GM12878 (cell line): ENCODE measurements around the gene LEMD3. TPM values are rescaled to one million over a fixed set of nuclear protein-coding genes. Genes with fewer than 3 reads are reported as not detected.
A peak's percentile ranks its signal among the peaks of the same experiment; 100 is the strongest.

Experiments
- ATAC-seq: fragments of 200-7000 bp; cut with Tn5 transposase; 3 replicates; pipeline ENCODE4 v1.9.1; 2020; ENCODE audit warnings: mild to moderate bottlenecking, moderate library complexity
- BruUV-seq: library from RNA; stranded (reverse); fragments of 400-500 nt; replicated peaks from 2 replicates; lab custom pipeline; 2021; lab: Mats Ljungman, UMichigan
- CTCF ChIA-PET: fragments of 300-600 bp; sonication (Branson Sonifier 250); formaldehyde crosslinking; extraction: SDS; loops from one replicate; lab custom pipeline; 2021; ENCODE audit warnings: inconsistent platforms; lab: Yijun Ruan, JAX
- POLR2A ChIA-PET: fragments of 350-600 bp; formaldehyde crosslinking; extraction: SDS; loops from one replicate; lab custom pipeline; 2021; ENCODE audit warnings: inconsistent platforms; lab: Charles Lee
- RAD21 ChIA-PET: fragments of 300-600 bp; sonication (Branson Sonifier 250); formaldehyde crosslinking; loops from one replicate; lab custom pipeline; 2023; ENCODE audit warnings: antibody characterized with exemption; ENCODE audit not compliant: unreplicated experiment; lab: Charles Lee
- SMC1A ChIA-PET: fragments of 300-600 bp; sonication (Branson Sonifier 250); formaldehyde crosslinking; loops from one replicate; lab custom pipeline; 2023; ENCODE audit not compliant: unreplicated experiment, uncharacterized antibody; lab: Charles Lee
- DNase-seq: peaks from one replicate; pipeline ENCODE4 v3.0.0-alpha.2; 2011; ENCODE audit warnings: low read depth, low spot score
- FAIRE-seq: peaks from 3 replicates; lab custom pipeline; 2011; peaks lifted over from hg19 to GRCh38; lab: Jason Lieb, UNC
- H2AFZ ChIP-seq: 2 replicates; pipeline ENCODE4 v1.6.0; 2011; ENCODE audit warnings: low read depth, low read length, control low read depth; ENCODE audit not compliant: control insufficient read depth
- H3K27ac ChIP-seq: 2 replicates; pipeline ENCODE4 v1.5.1; 2011; ENCODE audit warnings: control low read depth; ENCODE audit not compliant: control insufficient read depth, insufficient read depth
- H3K27me3 ChIP-seq, 2 experiments: replicated peaks in 1 of 2; 2 replicates each; pipeline versions ENCODE4 v1.6.0 to v1.6.1; 2011; ENCODE audit warnings: low read length in 1 of 2; ENCODE audit not compliant: control insufficient read depth in 2 of 2, insufficient read depth in 2 of 2
- H3K36me3 ChIP-seq, 2 experiments: 2 replicates each; pipeline ENCODE4 v1.5.1; 2011; ENCODE audit warnings: low read length in 1 of 2; ENCODE audit not compliant: control insufficient read depth in 2 of 2, insufficient read depth in 2 of 2
- H3K4me1 ChIP-seq: 2 replicates; pipeline ENCODE4 v1.6.1; 2011; ENCODE audit warnings: mild to moderate bottlenecking, low read length, moderate library complexity, mixed read lengths; ENCODE audit not compliant: control insufficient read depth, insufficient read depth
- H3K4me2 ChIP-seq: 2 replicates; pipeline ENCODE4 v1.6.0; 2011; ENCODE audit warnings: control low read depth; ENCODE audit not compliant: control insufficient read depth, insufficient read depth
- H3K4me3 ChIP-seq: fragments of 200-600 bp; sonication (generic); 2 replicates; pipeline ENCODE4 v1.5.1; 2016
- H3K79me2 ChIP-seq: 2 replicates; pipeline ENCODE4 v1.6.0; 2011; ENCODE audit warnings: low read length; ENCODE audit not compliant: control insufficient read depth, insufficient read depth
- H3K9ac ChIP-seq: 2 replicates; pipeline ENCODE4 v1.8.0; 2011; ENCODE audit warnings: low read length, control low read depth, mixed read lengths; ENCODE audit not compliant: control insufficient read depth, insufficient read depth
- H3K9me3 ChIP-seq: replicated peaks from 3 replicates; pipeline ENCODE4 v1.5.1; 2011; ENCODE audit warnings: mild to moderate bottlenecking, low read length; ENCODE audit not compliant: control insufficient read depth, insufficient read depth
- H4K20me1 ChIP-seq: 2 replicates; pipeline ENCODE4 v1.6.0; 2011; ENCODE audit not compliant: control insufficient read depth, insufficient read depth
- NFXL1 ChIP-seq: fragments of 450-650 bp; IDR thresholded peaks from 2 replicates; pipeline ENCODE4 v1.6.1; 2017; ENCODE audit warnings: antibody characterized with exemption, mild to moderate bottlenecking, borderline replicate concordance
- SPI1 ChIP-seq: IDR thresholded peaks from 2 replicates; pipeline ENCODE4 v1.6.1; 2011; ENCODE audit warnings: low read depth, mild to moderate bottlenecking, low read length, moderate library complexity, borderline replicate concordance; ENCODE audit not compliant: insufficient read depth
- TAF1 ChIP-seq: IDR thresholded peaks from 2 replicates; pipeline ENCODE4 v1.6.1; 2011; ENCODE audit warnings: mild to moderate bottlenecking, low read depth, low read length, borderline replicate concordance
- WGBS: methylation state at CpG from one replicate; pipeline ENCODE4 v1.1.6; 2016; ENCODE audit warnings: low lambda C conversion rate; ENCODE audit not compliant: insufficient replicate concordance, insufficient coverage; ENCODE audit errors: missing lambda C conversion rate; 5-methylcytosine and 5-hydroxymethylcytosine counted together
- in situ Hi-C: fragments of 300-500 bp; cut with MboI; formaldehyde crosslinking; loops from 9 replicates; pipeline ENCODE4 v1.14.3; 2018; ENCODE audit warnings: mixed read lengths
- intact Hi-C: fragments of 100-400 bp; cut with micrococcal nuclease; formaldehyde crosslinking; loops from one replicate; pipeline ENCODE4 v1.14.2; 2022; ENCODE audit not compliant: unreplicated experiment
- polyA plus RNA-seq, 11 experiments: library from polyadenylated mRNA; depleted of rRNA in 4 of 11; unstranded in 6 of 11; stranded (reverse) in 5 of 11; fragments of >200 nt; fragmentation: Nextera tagmentation in 4 of 11; fragmentation: Illumina TruSeq in 1 of 11; extraction: Ambion mirVana in 4 of 11; extraction: Trizol in 1 of 11; gene quantifications; 1 replicate in 1 of 11; 2 replicates in 10 of 11; pipeline versions ENCODE4 v1.2.1 to v1.2.3, GENCODE V29; 2011 to 2016; ENCODE audit warnings: inconsistent platforms in 2 of 11, missing spikeins in 2 of 11, low read depth in 1 of 11
- total RNA-seq, 4 experiments: library from RNA; depleted of rRNA in 3 of 4; stranded (reverse); fragments of >200 nt in 3 of 4; fragmentation: Illumina TruSeq in 1 of 4; extraction: Trizol in 1 of 4; gene quantifications; 2 replicates each; pipeline versions ENCODE4 v1.2.1 to v1.2.3, GENCODE V29; 2013 to 2021

LEMD3 gene
- total and polyA plus RNA-seq, 10 of the 15 experiments (the other 5 are each of a cell fraction or from before 2014, with no cell fraction given): 7.5 to 26.0 (median 16.5) TPM

DNA sequence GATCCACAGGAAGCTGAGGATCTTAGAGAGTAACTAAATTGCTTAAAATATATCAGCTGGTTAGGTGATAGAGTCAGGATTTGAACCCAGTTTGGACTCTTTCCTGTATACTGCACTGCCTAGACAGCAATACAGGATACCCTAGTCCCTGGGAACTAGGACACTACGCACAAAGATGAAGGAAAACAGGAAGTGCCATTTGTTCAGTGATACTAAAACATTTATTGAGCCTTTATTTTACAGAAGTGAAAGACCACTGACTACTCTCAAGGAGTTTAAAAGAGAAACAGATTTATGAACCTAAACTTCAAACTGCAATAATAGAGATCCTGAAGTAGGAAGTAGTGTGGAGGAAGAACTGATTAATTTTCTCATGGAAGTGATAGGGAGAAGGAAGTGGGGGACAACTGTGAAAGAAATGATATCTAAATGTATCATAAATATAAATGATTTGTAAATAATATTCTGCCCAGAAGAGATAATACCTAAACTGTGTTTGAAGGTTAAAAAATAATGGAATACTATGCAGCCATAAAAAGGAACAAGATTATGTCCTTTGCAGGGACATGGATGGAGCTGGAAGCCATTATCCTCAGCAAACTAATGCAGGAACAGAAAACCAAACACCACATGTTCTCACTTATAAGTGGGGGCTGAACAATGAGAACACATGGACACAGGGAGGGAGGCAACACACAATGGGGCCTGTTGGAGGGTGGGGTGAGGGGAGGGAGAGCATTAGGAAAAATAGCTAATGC is 127.3 kb downstream of the LEMD3 start:
- no peak; the same call in 1 of the 3 replicates for ATAC-seq
- FAIRE-seq: no peak
- H3K36me3 ChIP-seq: no peaks in the 10 kb centered on the region
- no peak overlapping the region for H3K27ac ChIP-seq
- H3K4me3 ChIP-seq: no peak overlapping the region
- no peak for DNase-seq
- 7% methylated on average over 1 of the region's 1 CpG for WGBS
- no peak overlapping the region for H2AFZ ChIP-seq
- peak overlapping the region; percentile 7; the same call in 1 of the 2 replicates for H3K4me2 ChIP-seq
- H3K27me3 ChIP-seq: no peaks in the 10 kb centered on the region; a peak in 1 of 4 replicates
- no peaks in the 10 kb centered on the region for H3K9me3 ChIP-seq
- H3K9ac ChIP-seq: no peak overlapping the region
- RAD21 ChIA-PET: no interaction called here
- peaks cover 13% of the 10 kb centered on the region for H3K4me1 ChIP-seq
- POLR2A ChIA-PET: no interaction called here
- BruUV-seq: no TSS peak
- no peaks in the 10 kb centered on the region for H4K20me1 ChIP-seq
- intact Hi-C loops: no loop called here
- in situ Hi-C loops: no loop called here
- TF ChIP-seq TAF1 (no peak), SPI1 (peak; percentile 83), NFXL1 (no peak)
- CTCF ChIA-PET: no interaction called here
- no peaks in the 10 kb centered on the region for H3K79me2 ChIP-seq
- SMC1A ChIA-PET: no interaction called here

Other genes with a start within 250 kb of the LEMD3 start
- gene WIF1, start 48.3 kb upstream of the LEMD3 start, total RNA-seq (2014; rRNA removed): not detected in 2 replicates
- gene WIF1, start 48.3 kb upstream of the LEMD3 start, total RNA-seq (2014; rRNA removed; fragmentation: Illumina TruSeq; extraction: Trizol): not detected in 2 replicates
- not detected in 2 replicates for gene WIF1, start 48.3 kb upstream of the LEMD3 start, total RNA-seq (2021)
- not detected in 2 replicates for gene WIF1, start 48.3 kb upstream of the LEMD3 start, polyA plus RNA-seq (2011; rRNA removed)
- 0.04 TPM in 1 of 2 replicates, not detected in the other for gene WIF1, start 48.3 kb upstream of the LEMD3 start, polyA plus RNA-seq (2014; fragmentation: Illumina TruSeq; extraction: Trizol)
- under 1 TPM in 1 of 2 experiments, not detected in 1; 0.05 TPM for gene WIF1, start 48.3 kb upstream of the LEMD3 start, polyA plus RNA-seq (2014; fragmentation: Nextera tagmentation; extraction: Ambion mirVana)
- 0.05 TPM in 1 of 2 replicates, not detected in the other for gene WIF1, start 48.3 kb upstream of the LEMD3 start, polyA plus RNA-seq (2014; rRNA removed)
- gene WIF1, start 48.3 kb upstream of the LEMD3 start, polyA plus RNA-seq (2016; fragmentation: Nextera tagmentation; extraction: Ambion mirVana): not detected
- 0.87 and 1.3 TPM in 2 replicates for gene MSRB3, start 109.1 kb downstream of the LEMD3 start, total RNA-seq (2014; rRNA removed)
- 1.2 and 1.5 TPM in 2 replicates for gene MSRB3, start 109.1 kb downstream of the LEMD3 start, total RNA-seq (2014; rRNA removed; fragmentation: Illumina TruSeq; extraction: Trizol)
- 1.2 and 2.2 TPM in 2 replicates for gene MSRB3, start 109.1 kb downstream of the LEMD3 start, total RNA-seq (2021)
- 0.04 and 0.07 TPM in 2 replicates for gene MSRB3, start 109.1 kb downstream of the LEMD3 start, polyA plus RNA-seq (2011; rRNA removed)
- 1.3 and 2.4 TPM in 2 replicates for gene MSRB3, start 109.1 kb downstream of the LEMD3 start, polyA plus RNA-seq (2014; fragmentation: Illumina TruSeq; extraction: Trizol)
- gene MSRB3, start 109.1 kb downstream of the LEMD3 start, polyA plus RNA-seq (2014; fragmentation: Nextera tagmentation; extraction: Ambion mirVana): under 1 TPM; 0.29 TPM
- gene MSRB3, start 109.1 kb downstream of the LEMD3 start, polyA plus RNA-seq (2014; rRNA removed): 1.1 and 1.5 TPM in 2 replicates
- 1 to 10 TPM; 1.9 to 2.7 TPM for gene MSRB3, start 109.1 kb downstream of the LEMD3 start, polyA plus RNA-seq (2016; fragmentation: Nextera tagmentation; extraction: Ambion mirVana)